ENCODE results near the gene FSD2. TPM values are rescaled to one million over a fixed set of nuclear protein-coding genes. Genes with fewer than 3 reads are reported as not detected.
A peak's percentile ranks its signal among the peaks of the same experiment; 100 is the strongest.

Gene FSD2
- total RNA-seq, 1 experiment from 2014 or later = not detected

- no peak overlapping the region for H3T11ph ChIP-seq (ENCODE audit: low read length)
- no peak for TF ChIP-seq CTCF (conservative IDR thresholded peaks at IDR 0.05)
- H3K18ac ChIP-seq (ENCODE audit: insufficient read length, low read depth, low read length) = no peak overlapping the region
- no peak overlapping the region for H3K56ac ChIP-seq (ENCODE audit: insufficient read length, low read depth, low read length)
- H3K4me1 ChIP-seq (ENCODE audit: insufficient read depth, low read length) = 0 out of 2 replicates have a peak, but pooled peaks cover 5% of the 10 kb centered on the region
- no peak overlapping the region for H3K23ac ChIP-seq (ENCODE audit: insufficient read length, low read depth, low read length)
- H3K79me1 ChIP-seq (ENCODE audit: insufficient read depth, low read depth, low read length, poor library complexity, severe bottlenecking) = peaks cover 4% of the 10 kb centered on the region
- Mint-ChIP-seq H3K4me1 (peaks cover 11 to 12% of the 10 kb centered on the region in 2 experiments), H3K27ac (0 out of 7 replicates have a peak overlapping the region, but pooled peaks of 1 of the 3 experiments have one; percentile 45), H3K36me3 (ENCODE audit: insufficient read depth in 1 of 3, low read depth in 3 of 3) (peaks cover 5 to 35% (median 34%) of the 10 kb centered on the region in 3 experiments; a peak in 5 of 7 replicates), H3K9me3 (no peaks in the 10 kb centered on the region), H3K4me3 (peak overlapping the region; percentile 90 to 99), H3K27me3 (ENCODE audit: low read depth) (no peaks in the 10 kb centered on the region)
- H3K9me3 ChIP-seq (ENCODE audit: control insufficient read depth, low read depth, low read length) = no peaks in the 10 kb centered on the region
- no peak overlapping the region for H4K91ac ChIP-seq (ENCODE audit: insufficient read length, low read depth, low read length)
- H3K9ac ChIP-seq (ENCODE audit: extremely low read depth, insufficient read length, low read length) = peak overlapping the region; percentile 74
- no peak overlapping the region for H4K8ac ChIP-seq (replicated peaks; ENCODE audit: insufficient read length, low read depth, low read length)
- no peak overlapping the region for H2BK5ac ChIP-seq (ENCODE audit: insufficient read length, low read length)
- H4K5ac ChIP-seq (ENCODE audit: insufficient read length, low read depth, low read length) = no peak overlapping the region
- no peak overlapping the region for H2BK120ac ChIP-seq (ENCODE audit: low read depth, low read length, poor library complexity, severe bottlenecking)
- H2BK12ac ChIP-seq (ENCODE audit: insufficient read length, low read depth, low read length) = no peak overlapping the region
- peaks cover 13% of the 10 kb centered on the region for H3K23me2 ChIP-seq (ENCODE audit: insufficient read length, low read depth, low read length, poor library complexity, severe bottlenecking)
- H2AFZ ChIP-seq (ENCODE audit: low read length) = no peak overlapping the region
- WGBS (ENCODE audit: extremely low coverage, insufficient read length, low lambda C conversion rate) = no CpG with 5 or more reads among the region's 4 CpGs
- no peak overlapping the region for H3K4ac ChIP-seq (ENCODE audit: low read depth, low read length)
- no peak overlapping the region for H3K14ac ChIP-seq (ENCODE audit: insufficient read depth, low read length)
- no peaks in the 10 kb centered on the region for H4K20me1 ChIP-seq (ENCODE audit: control insufficient read depth, insufficient read depth, insufficient read length)
- H2AK5ac ChIP-seq (ENCODE audit: insufficient read length, low read length) = no peak overlapping the region
- peaks cover 10% of the 10 kb centered on the region; the same call in 1 of the 2 replicates for H3K79me2 ChIP-seq (ENCODE audit: insufficient read depth, low read length)
- DNase-seq = no peak
- H2BK20ac ChIP-seq (ENCODE audit: low read depth, low read length, poor library complexity, severe bottlenecking) = no peak overlapping the region
- no peak overlapping the region for H2BK15ac ChIP-seq (ENCODE audit: low read depth, low read length)
- peak overlapping the region; percentile 73 for H3K4me2 ChIP-seq (ENCODE audit: insufficient read depth, insufficient read length, low read length)
- H3K27me3 ChIP-seq (ENCODE audit: insufficient read depth, low read length) = no peaks in the 10 kb centered on the region
- no peak overlapping the region for H3K27ac ChIP-seq (ENCODE audit: insufficient read length, low read depth, low read length)
Observed at GRCh38 chr15:82751308-82751707, 54.6 kb downstream of the FSD2 start.
